Choroid plexus epithelial cell (primary cell): Measurements from ENCODE around the gene AIFM2.

Experiments
- DNase-seq: peaks from one replicate; pipeline ENCODE4 v3.0.0-alpha.2; 2010; ENCODE audit warnings: low read depth
- H3K4me3 ChIP-seq: 2 replicates; pipeline ENCODE4 v1.5.1; 2011; ENCODE audit warnings: low read depth, mild to moderate bottlenecking, control low read depth, low read length, moderate library complexity
- CTCF ChIP-seq: conservative IDR thresholded peaks from 2 replicates; pipeline ENCODE4 v1.5.1; 2011; ENCODE audit warnings: low read depth, mild to moderate bottlenecking, control low read depth, inconsistent platforms, low read length, moderate library complexity

AIFM2 gene

GRCh38 chr10:70093335-70093944 lies 39.2 kb downstream of the AIFM2 start:
- DNase-seq, result no peak
- no peak for TF ChIP-seq CTCF
- H3K4me3 ChIP-seq, result no peak overlapping the region

- H3K4me3 ChIP-seq, result no peak overlapping the region
- no peak for TF ChIP-seq CTCF
- no peak for DNase-seq
Measured at GRCh38 chr10:70092389-70092718, 40.3 kb downstream of the AIFM2 start.

GRCh38 chr10:70090951-70091350 lies 41.7 kb downstream of the AIFM2 start:
- DNase-seq, result no peak
- no peak overlapping the region for H3K4me3 ChIP-seq
- TF ChIP-seq CTCF, result no peak

GRCh38 chr10:70090013-70090412 lies 42.6 kb downstream of the AIFM2 start:
- TF ChIP-seq CTCF, result no peak
- DNase-seq, result no peak
- no peak overlapping the region for H3K4me3 ChIP-seq

- no peak for TF ChIP-seq CTCF
- no peak overlapping the region for H3K4me3 ChIP-seq
- no peak for DNase-seq
Measured at GRCh38 chr10:70088308-70088698, 44.3 kb downstream of the AIFM2 start.

- DNase-seq, result no peak
- no peak for TF ChIP-seq CTCF
- H3K4me3 ChIP-seq, result no peak overlapping the region
Measured at GRCh38 chr10:70087616-70088307, 44.9 kb downstream of the AIFM2 start.
